ENCODE data around the gene GYPC.

DNA sequence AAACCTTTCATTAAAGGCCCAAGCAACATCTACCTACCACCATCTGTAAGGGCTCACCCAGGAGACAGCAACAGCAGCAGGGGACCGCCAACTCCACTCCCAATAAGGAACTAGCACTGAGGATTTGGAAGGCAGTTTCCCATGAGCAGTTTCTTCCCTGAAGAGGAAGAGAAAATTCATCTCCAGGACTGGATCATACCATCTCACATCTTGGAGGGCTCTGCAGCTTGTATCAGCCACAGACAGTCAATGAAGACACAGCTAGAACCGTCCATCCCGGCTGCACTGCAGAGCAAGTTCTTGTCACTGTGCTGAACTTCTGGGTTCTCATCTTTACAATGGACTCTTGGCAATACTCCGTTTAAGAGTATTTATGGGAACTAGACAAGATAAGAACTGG, 2.8 kb upstream of the GYPC start:
- TF ChIP-seq SREBF2 (IDR thresholded peaks at IDR 0.05) (no peak), NR3C1 (IDR thresholded peaks at IDR 0.05) (no peak), PHF8 (IDR thresholded peaks at IDR 0.05; ENCODE audit: borderline replicate concordance, low read depth) (no peak), TP53 (CRISPR knock-in tag; IDR thresholded peaks at IDR 0.05) (no peak), CTCF (IDR thresholded peaks at IDR 0.05) (no peak), KDM5A (IDR thresholded peaks at IDR 0.05) (no peak), ZFP36 (IDR thresholded peaks at IDR 0.05; ENCODE audit: borderline replicate concordance, partially characterized antibody) (no peak), POLR2A (IDR thresholded peaks at IDR 0.05; ENCODE audit: low read length) (no peak), RFX5 (IDR thresholded peaks at IDR 0.05) (no peak), SMC3 (IDR thresholded peaks at IDR 0.05) (no peak)
- TF ChIP-seq, protein P1, sequence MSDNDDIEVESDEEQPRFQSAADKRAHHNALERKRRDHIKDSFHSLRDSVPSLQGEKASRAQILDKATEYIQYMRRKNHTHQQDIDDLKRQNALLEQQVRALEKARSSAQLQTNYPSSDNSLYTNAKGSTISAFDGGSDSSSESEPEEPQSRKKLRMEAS (IDR thresholded peaks at IDR 0.05): no peak

Data from A549 (cell line).